GM21723 (cell line): ENCODE results near the gene PCBP4.
A peak's percentile ranks its signal among the peaks of the same experiment; 100 is the strongest.

Source experiments
- ATAC-seq: cut with Tn5 transposase; IDR thresholded peaks from one replicate; pipeline ENCODE4 v1.9.1; 2021; ENCODE audit warnings: mild to moderate bottlenecking, moderate library complexity; ENCODE audit not compliant: unreplicated experiment

Gene PCBP4

GRCh38 chr3:51942603-51943450 lies 24.4 kb downstream of the PCBP4 start:
- ATAC-seq, result peak; percentile 37

DNA sequence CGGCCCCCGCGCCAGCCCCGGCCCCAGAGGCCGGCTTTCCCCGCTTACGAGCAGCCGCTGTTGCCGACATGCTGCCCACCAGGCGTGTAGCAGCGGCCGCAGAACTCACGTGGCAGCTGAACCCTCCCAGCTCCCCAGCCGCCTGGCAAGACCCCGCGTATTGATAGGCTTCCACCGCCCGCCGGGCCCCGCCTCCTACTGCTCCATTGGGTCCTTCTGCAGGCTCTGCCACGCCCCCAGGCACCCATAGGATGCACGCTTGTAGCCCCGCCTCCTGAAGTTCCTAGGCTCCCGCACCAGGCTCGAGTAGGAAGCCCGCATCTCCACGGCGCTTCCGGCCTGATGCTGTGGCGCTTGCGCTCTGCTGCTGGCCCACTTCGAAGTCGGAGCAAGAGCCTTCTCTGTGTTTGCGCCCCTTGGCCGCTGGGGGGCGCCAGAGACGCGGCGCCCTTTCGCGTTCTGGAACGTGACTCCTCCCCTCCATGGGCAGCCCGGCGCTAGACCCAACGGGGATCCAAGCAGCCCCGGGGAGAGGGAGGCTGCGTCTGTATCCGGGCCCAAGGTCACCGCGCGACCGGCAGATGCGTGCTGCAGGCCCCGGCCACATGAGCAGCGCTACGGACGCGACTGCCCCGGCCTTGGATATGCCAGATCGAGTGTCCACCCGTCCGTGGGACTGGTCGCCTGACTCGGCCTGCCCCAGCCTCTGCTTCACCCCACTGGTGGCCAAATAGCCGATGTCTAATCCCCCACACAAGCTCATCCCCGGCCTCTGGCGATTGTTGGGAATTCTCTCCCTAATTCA lies 25.3 kb downstream of the PCBP4 start, which contains the start of the genes PARP3 and RRP9:
TSS of gene PARP3 (plus strand) at position 566 of the 805 bp plus-strand sequence. CDS start 993 bp downstream, outside the sequence.
TSS of gene RRP9 (minus strand) at position 107 of the 805 bp plus-strand sequence. CDS start at position 70, 37 bp downstream.
- ATAC-seq, result peak; percentile 90

GRCh38 chr3:51941463-51941797 lies 25.8 kb downstream of the PCBP4 start:
- no peak for ATAC-seq

- no peak for ATAC-seq
Observed at GRCh38 chr3:51940648-51941462, 26.4 kb downstream of the PCBP4 start.

DNA sequence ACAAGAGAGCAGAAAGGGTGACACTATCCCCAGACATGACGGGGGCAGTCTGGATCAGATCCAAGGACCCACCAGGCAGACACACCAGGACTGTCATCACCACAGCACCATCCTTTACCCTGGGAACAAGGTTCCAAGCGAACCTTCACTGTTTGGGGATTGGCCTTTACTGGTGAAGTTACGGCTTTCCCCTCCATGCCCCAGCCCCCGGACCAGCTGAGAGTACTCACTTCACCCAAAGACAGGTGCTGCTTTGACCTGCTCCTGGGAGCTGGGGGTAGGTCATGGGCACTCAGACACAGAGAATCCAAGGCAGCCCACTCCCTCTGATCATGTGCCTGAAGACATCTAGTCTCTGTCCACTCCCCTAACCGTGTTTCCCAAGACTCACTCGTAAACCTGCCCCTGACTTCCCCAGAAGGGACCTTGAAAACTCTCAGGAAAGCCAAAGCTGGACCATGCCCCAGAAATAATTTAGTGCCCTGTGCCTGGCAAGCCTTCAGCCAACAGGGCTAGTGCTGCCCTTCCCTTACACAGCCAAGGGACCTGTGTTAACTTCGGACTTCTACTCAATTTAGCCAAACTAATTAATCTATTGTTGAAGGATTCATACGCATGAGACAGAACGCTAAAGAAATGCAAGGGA lies 28.4 kb downstream of the PCBP4 start:
- ATAC-seq, result no peak

GRCh38 chr3:51937611-51938450 lies 29.4 kb downstream of the PCBP4 start:
- ATAC-seq, result no peak

GRCh38 chr3:51937014-51937413 lies 30.2 kb downstream of the PCBP4 start:
- no peak for ATAC-seq

GRCh38 chr3:51935886-51936755 lies 31.1 kb downstream of the PCBP4 start:
- ATAC-seq, result no peak

- ATAC-seq, result no peak
Observed at GRCh38 chr3:51934991-51935885, 32.0 kb downstream of the PCBP4 start.

DNA sequence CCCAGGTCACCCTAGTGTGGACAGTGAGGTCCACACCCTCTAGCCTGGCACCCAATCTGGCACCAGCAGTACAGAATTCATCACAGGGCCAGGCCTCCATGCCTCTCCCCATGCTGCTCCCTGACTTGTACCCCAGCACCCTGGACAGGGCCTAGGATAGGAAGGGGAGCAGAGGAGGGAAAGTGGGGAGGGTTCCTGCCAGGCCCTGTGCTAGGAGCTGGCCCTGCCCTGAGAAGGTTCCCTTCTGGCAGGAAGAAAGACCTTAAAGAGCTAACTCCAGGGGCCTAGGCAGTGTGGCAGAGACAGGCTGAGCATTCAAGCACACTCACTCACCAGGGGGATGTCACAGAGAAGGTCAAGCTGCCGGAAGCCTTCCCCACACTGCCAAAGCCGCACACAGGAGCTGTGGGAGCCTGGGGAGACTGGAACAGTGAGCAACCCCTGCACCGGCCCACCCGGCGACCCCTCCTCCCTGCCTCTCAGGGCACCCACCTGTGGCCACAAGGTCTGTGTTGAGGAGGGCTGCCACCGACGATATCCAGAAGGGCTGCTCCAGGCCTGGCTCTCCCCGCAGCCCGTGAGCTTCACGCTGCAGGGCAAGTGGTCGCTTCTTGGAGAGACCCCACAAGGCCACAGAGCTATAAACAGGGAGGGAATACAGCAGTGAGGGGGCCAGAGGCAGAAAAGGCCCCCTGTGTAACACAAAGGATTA lies 33.0 kb downstream of the PCBP4 start:
- no peak for ATAC-seq

DNA sequence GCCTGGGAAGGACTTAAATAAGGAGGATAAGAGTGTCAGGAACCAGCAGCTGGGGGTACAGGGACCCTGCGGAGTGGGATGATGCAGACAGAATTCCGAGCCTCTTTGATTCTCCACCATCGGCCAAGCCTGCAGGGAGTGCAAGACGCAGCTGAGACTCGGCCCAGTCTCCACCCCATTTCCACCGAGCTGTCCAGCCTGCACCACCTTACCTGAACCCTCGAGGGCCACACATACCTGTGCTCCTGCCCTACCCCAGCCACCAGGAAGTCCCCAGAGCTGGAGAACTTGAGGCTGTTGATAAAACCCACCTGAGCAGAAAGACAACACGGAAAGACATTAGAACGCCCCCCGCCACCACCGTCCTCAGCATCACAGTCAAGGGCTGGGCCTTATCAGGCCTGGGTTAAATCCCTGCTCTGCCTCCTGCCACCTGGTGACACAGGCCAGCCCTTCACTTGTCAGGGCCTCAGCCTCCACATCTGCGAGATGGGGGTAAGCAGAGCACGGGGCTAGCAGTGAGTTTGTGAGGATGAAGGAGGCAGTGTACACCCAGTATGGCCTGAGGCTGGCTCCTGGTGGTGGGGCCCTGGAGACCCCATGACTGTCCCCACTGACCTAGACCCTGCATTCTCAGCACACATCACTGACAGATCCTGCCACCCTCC lies 33.6 kb downstream of the PCBP4 start:
- ATAC-seq, result no peak

- ATAC-seq, result no peak
Observed at GRCh38 chr3:51932471-51933370, 34.5 kb downstream of the PCBP4 start.

DNA sequence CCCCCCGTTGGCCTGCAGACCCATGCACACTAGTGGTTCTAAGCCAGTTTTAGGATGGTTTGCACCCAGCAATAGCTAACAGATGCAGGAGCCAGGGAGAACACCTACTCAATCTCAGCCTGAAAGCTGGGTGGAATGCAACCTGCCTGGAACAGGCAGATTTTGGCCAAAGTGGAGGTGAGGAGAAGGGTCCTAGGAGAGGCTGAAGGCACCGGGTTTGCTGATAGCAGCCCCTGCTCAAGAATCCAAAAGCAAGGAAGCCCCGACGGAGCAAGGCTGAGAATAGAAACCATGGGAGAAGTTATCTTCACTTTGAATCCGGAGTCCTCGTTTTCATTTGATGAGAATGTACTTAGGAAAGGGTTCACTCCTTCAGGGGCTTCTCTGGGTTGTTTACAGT lies 35.5 kb downstream of the PCBP4 start:
- ATAC-seq, result no peak

- ATAC-seq, result no peak
Observed at GRCh38 chr3:51930439-51930838, 36.8 kb downstream of the PCBP4 start.

DNA sequence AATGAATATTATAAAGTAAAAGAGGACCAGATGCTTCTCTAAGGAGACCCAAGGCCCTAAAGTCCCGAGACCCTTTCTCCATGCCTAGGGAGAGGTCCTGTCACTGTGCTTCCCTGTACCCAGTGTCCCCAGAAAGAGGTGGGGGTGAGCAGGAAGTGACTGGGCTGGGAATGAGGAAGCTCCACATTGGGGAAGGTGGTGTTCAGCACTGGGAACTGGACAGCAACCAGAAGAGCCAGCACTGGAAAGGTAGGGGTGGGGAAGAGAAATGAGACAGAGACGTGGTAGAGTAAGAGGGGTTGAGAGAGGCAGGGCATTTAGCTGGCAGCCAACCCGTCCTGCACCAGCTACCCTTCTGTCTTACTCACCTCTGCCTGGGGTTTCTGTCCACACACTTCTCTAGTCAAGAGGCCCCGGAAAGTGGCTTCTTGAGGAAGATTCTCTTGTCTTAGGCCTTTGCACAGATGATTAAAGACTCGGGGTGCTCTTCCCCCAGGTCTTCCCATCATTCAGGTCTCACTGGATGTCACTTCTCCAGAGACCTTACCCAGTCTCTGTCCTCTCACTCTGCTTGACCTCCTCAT lies 37.7 kb downstream of the PCBP4 start:
- ATAC-seq, result no peak
